ENCODE measurements around the gene MRPL24. TPM values are rescaled to one million over a fixed set of nuclear protein-coding genes. Genes with fewer than 3 reads are reported as not detected.

The MRPL24 gene
- total and polyA plus RNA-seq, 9 of the 15 experiments (the other 6 are each of a cell fraction or from before 2014, with no cell fraction given): 74.3 to 267 (median 113) TPM

- TF ChIP-seq PBX2 (CRISPR knock-in tag; IDR thresholded peaks at IDR 0.05; ENCODE audit: low read depth) (no peak), PBX2 (tag; conservative IDR thresholded peaks at IDR 0.05; ENCODE audit: low read depth) (0 out of 2 replicates have a peak, but pooled peaks have one; percentile 27), HINFP (tag; conservative IDR thresholded peaks at IDR 0.05; ENCODE audit: low read depth) (peak; percentile 73), ZNF146 (CRISPR knock-in tag; IDR thresholded peaks at IDR 0.05; ENCODE audit: unreplicated experiment) (no peak), SUPT5H (IDR thresholded peaks at IDR 0.05) (0 out of 2 replicates have a peak, but pooled peaks have one; percentile 29), KAT7 (CRISPR knock-in tag; IDR thresholded peaks at IDR 0.05; ENCODE audit: borderline replicate concordance) (peak; percentile 86; the same call in 1 of the 2 replicates), E2F3 (CRISPR knock-in tag; IDR thresholded peaks at IDR 0.05) (peak; percentile 33; the same call in 1 of the 2 replicates), ZNF780A (CRISPR knock-in tag; IDR thresholded peaks at IDR 0.05) (no peak), TFAM (CRISPR knock-in tag; conservative IDR thresholded peaks at IDR 0.05) (no peak), ESRRA (IDR thresholded peaks at IDR 0.05; ENCODE audit: borderline replicate concordance, low read depth) (peak; percentile 2; the same call in 1 of the 2 replicates), GTF2A2 (tag; IDR thresholded peaks at IDR 0.05) (peak; percentile 80; the same call in 1 of the 2 replicates), EHMT2 (IDR thresholded peaks at IDR 0.05) (no peak), SMAD2 (IDR thresholded peaks at IDR 0.05; ENCODE audit: low read depth, low read length) (no peak), RCOR1 (IDR thresholded peaks at IDR 0.05; ENCODE audit: borderline replicate concordance in 1 of 2, low read depth in 2 of 2, low read length in 2 of 2) (peak in 1 of 2 experiments; percentile 60; a peak in 2 of 4 replicates), SRF (CRISPR knock-in tag; IDR thresholded peaks at IDR 0.05) (peak in 1 of 2 experiments; percentile 71; a peak in 1 of 4 replicates), CBX5 (IDR thresholded peaks at IDR 0.05; ENCODE audit: borderline replicate concordance, low read depth) (no peak), FOXJ2 (tag; IDR thresholded peaks at IDR 0.05) (no peak), ZBTB8A (IDR thresholded peaks at IDR 0.05; ENCODE audit: partially characterized antibody) (no peak), HNRNPUL1 (IDR thresholded peaks at IDR 0.05; ENCODE audit: low read length) (no peak)
- TF ChIP-seq, protein P1, sequence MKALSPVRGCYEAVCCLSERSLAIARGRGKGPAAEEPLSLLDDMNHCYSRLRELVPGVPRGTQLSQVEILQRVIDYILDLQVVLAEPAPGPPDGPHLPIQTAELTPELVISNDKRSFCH (CRISPR knock-in tag; IDR thresholded peaks at IDR 0.05): 0 out of 2 replicates have a peak, but pooled peaks have one; percentile 17
- TF ChIP-seq, protein P1 (tag; IDR thresholded peaks at IDR 0.05): peak; percentile 93
- TF ChIP-seq, protein P2, sequence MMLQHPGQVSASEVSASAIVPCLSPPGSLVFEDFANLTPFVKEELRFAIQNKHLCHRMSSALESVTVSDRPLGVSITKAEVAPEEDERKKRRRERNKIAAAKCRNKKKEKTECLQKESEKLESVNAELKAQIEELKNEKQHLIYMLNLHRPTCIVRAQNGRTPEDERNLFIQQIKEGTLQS (IDR thresholded peaks at IDR 0.05): no peak
- TF ChIP-seq, protein P2 (CRISPR knock-in tag; conservative IDR thresholded peaks at IDR 0.05): no peak
These were observed 46.8 kb downstream of the MRPL24 start (continued) for GRCh38 chr1:156693848-156694689.
